Measurements from ENCODE around the gene DGKB.
"Not testable (repeated sequence)": the region's sequence is repeated elsewhere in the genome, so short reads cannot be mapped to it uniquely, and the experiment has no call there.

Gene DGKB

GRCh38 chr7:14292737-14293136 is 609.8 kb downstream of the DGKB start:
- no peak for DNase-seq (ENCODE audit: low read depth)

DNA sequence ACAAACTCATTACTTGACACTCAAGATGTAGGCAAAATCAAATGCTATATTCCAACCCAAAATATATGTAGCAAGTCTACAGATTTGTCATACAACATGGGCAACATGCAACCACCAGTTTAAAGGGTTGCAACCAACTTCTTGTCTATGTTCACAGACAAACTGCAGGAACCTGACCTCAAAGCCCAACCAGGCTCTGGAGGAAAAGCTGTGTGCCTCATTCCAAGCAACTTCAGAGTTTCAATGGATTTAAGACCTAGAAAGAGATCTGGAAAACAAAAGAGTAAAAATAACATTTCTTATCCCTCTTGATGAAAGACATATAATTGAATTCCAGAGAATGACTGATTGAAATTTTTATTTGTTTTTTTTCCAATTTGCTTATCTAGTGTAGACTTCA is 612.6 kb downstream of the DGKB start:
- DNase-seq (ENCODE audit: low read depth): no peak

DNA sequence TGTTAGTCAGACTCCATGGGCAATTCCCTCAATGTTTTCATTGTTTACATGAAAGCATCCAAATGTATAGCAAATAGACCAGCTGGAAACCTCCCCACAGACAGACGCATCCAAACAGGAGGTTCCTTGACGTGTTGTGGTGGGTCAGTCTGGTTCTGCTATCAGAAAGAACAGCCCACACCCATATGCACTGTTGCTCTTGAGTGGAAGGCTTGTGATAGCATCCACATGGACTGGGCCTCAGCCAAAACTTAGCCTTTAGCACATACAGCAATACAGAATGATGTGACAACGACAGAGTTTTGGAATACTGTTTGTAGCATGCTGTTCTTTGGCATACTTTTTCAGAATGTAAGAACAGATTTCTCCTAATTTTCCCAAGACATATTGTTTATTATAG is 613.9 kb downstream of the DGKB start:
- no peak for DNase-seq (ENCODE audit: low read depth)

GRCh38 chr7:14287398-14287797 is 615.2 kb downstream of the DGKB start:
- no peak for DNase-seq (ENCODE audit: low read depth)

GRCh38 chr7:14286036-14286435 is 616.5 kb downstream of the DGKB start:
- no peak for DNase-seq (ENCODE audit: low read depth)

DNA sequence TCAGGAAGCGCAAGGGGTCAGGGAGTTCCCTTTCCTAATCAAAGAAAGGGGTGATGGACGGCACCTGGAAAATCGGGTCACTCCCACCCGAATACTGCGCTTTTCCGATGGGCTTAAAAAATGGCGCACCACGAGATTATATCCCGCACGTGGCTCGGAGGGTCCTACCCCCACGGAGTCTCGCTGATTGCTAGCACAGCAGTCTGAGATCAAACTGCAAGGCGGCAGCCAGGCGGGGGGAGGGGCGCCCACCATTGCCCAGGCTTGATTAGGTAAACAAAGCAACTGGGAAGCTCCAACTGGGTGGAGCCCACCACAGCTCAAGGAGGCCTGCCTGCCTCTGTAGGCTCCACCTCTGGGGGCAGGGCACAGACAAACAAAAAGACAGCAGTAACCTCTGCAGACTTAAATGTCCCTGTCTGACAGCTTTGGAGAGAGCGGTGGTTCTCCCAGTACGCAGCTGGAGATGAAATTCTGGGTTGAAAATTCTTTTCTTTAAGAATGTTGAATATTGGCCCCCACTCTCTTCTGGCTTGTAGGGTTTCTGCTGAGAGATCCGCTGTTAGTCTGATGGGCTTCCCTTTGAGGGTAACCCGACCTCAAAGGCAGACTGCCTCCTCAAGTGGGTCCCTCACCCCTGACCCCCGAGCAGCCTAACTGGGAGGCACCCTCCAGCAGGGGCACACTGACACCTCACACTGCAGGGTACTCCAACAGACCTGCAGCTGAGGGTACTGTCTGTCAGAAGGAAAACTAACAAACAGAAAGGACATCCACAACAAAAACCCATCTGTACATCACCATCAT is 623.3 kb downstream of the DGKB start:
- DNase-seq (ENCODE audit: low read depth): not testable (repeated sequence)

- no peak for DNase-seq (ENCODE audit: low read depth)
These were observed 627.2 kb downstream of the DGKB start for GRCh38 chr7:14275356-14275755.

DNA sequence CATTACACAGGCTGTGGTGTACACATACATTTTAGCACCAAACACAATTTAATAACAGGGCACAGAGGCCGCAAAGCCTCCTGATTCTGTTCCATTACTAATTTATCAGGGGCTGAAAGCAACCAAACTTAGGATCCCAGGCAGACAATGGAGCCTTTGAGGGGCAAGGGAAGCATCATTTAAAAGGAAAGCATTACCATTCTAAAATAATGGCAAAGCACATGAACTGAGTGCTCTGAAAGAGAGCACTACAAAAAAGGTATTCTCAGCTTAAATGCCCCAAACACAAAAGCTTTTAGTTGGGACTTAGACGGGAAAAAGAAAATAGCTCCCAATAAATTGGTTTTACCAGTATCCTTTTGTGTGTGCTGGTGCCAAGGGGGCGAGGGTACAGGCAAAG is 631.1 kb downstream of the DGKB start:
- DNase-seq (ENCODE audit: low read depth): no peak

- no peak for DNase-seq (ENCODE audit: low read depth)
These were observed 632.5 kb downstream of the DGKB start for GRCh38 chr7:14270099-14270498.

GRCh38 chr7:14260011-14260410 is 642.5 kb downstream of the DGKB start:
- DNase-seq (ENCODE audit: low read depth): no peak

GRCh38 chr7:14258861-14259260 is 643.7 kb downstream of the DGKB start:
- DNase-seq (ENCODE audit: low read depth): no peak

- no peak for DNase-seq (ENCODE audit: low read depth)
These were observed 644.1 kb downstream of the DGKB start for GRCh38 chr7:14258441-14258840.

DNA sequence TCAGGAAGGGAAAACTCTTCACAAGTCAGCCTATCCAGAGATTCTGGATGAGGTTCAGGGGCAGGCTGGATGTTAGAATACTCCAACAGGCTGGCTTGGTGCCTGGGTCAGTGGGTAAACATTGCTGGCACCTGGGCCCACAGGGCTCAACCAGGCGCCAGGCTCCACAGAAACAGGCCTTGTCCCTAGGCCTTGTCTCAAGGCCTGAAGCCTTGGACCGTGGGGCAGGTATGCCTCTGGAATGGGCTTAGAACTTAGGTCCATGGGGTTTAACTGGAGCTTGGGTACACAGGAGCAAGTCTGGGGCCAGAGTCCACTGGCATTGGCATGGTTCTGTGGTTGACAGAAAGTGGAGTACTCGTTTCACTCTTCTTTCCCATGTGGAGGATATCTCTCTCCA is 650.1 kb downstream of the DGKB start:
- DNase-seq (ENCODE audit: low read depth): no peak

DNA sequence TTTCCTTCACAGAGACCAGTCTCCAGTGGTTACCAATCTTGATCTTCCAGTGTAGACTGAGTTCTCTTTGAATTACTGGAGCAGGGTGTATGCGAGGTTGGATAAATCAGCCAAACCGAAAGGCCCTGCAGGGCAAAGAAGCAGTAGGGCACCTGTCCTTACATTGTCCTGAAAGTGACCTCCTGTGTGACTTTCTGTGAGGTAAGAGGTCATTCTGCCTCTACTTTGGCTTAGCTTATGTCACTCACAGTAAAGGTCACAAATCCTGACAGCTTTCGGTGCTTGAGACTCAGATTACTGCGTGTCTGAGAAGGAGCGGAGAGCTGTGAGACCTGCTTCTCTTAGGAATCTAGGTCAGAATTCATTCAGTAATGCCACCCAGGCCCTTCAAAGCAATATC is 660.4 kb downstream of the DGKB start:
- no peak for DNase-seq (ENCODE audit: low read depth)

DNA sequence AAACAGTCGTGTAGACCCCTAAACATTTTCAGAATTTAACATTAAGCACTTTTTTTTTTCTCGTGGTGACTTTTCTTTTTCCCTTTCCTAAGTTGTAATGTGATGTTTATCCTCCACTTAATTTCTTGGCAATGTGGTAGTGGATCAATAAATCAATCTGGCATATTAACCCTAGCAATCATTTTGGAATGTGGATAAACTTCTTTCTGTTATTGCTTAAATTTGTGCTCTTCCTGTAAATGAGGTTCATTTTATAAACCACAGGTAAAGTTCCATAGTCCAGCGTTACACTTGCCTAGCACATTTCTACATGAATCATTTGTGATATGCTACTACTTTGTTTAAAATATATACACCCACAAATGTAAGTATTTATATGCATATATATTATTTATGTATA is 665.7 kb downstream of the DGKB start:
- no peak for DNase-seq (ENCODE audit: low read depth)

DNA sequence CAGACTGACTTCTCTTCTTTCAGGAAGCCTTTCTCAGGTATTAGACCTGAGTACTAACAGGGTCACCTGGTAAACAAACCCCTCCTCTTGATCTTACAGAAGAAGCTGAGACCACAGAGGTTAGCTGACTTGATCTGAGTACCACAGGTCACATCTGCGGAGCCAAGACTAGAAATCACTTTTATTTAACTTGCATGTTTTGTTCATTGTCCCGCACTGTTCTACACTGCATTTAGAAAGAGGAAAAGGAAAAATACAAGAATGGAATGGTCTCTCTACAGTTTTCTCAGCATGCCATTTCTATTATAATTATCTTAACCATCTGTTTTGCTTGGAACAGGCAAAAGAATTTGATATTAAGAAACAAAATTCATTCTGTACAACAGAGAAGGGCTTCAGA is 667.5 kb downstream of the DGKB start:
- no peak for DNase-seq (ENCODE audit: low read depth)

DNA sequence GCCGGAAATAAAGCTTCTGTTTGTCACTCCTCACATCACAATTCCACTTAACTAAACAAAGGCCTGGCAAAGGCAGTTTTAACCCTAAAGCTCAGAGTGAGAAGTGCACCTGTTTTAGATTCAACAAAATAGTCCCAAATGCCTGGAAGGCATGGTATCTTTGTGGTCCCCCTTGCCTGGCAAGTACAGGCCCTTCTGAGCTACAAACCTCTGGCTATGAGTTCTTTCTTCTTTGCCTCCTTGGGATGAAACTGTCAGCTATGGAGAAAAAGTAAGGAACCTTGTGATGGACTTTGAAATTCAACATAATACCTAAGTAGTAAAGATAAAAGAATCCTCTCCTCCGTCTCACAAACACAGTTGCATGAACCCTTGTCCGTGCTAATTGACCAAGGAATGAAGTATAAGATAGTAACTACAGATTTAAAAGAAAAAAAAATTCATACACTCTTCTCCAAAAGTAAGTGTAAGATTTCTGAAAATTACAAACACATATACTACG is 668.6 kb downstream of the DGKB start:
- no peak for DNase-seq (ENCODE audit: low read depth)

GRCh38 chr7:14233076-14233867 is 669.3 kb downstream of the DGKB start:
- no peak for DNase-seq (ENCODE audit: low read depth)

DNA sequence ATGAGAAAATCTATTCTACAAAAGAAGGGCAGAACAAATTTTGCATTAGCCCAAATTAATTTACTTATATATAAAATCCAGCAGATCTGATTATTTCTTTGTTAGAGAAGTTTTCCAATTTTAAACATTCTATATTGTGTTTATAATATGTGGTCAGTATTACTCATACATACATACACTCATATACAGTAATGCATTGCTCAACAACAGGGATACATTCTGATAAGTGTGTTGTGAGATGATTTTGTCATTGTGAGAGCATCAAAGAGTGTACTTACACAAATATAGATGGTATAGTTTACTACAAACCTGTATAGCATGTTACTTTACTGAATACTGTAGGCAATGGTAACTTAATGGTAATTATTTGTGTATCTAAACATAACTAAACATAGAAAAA is 673.5 kb downstream of the DGKB start:
- DNase-seq (ENCODE audit: low read depth): no peak

DNA sequence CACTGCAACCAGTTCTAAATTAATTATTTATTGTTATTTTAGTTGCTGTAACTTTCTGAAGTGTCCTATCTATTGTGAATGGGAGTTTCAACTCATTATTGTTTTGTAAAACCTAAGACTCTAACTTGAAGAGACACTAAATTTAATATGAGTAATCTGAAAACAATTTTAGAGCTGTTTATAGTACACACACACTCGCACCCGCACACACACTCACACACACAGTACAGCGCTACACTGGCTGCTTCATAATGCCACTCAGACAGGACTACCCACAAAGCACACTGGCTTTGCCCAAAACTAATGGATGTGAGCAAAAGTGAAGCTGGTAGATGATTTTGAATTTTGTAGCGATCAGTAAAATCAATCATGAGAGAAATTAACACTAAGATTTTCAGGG is 674.2 kb downstream of the DGKB start:
- DNase-seq (ENCODE audit: low read depth): no peak

DNA sequence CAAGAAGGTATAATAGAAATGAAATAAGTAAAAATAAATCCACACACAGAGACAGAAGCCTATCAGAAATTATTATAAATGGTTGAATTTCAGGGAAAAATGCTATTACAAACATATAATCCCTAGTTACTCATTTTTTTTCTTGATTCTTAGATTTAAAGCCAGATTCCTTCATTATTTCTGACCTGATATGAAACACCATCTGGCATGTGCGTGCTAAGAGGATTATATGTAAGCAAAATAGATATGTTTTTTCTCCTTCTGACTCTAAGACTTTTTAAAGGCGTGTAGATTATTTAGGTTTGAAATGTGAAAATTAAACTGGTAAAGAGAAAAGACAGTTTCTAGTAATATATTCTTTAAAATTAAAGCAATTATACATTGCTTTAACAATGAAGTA is 676.4 kb downstream of the DGKB start:
- DNase-seq (ENCODE audit: low read depth): no peak

DNA sequence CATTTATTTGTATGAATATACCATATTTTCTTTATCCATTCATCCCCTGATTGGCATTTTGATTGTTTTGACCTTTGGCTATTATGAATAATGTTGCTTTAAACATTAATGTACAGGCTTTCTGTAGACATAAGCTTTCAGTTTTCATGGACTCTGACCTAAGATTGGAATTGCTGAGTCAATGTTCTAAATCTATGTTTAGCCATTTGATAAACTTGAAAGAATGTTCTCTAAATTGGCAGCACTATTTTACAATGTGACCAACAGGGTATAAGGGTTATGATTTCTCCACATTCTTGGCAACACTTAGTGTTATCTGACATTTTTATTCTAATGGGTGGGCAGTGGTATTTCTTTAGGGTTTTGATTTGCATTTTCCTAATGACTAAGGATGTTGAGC is 683.4 kb downstream of the DGKB start:
- no peak for DNase-seq (ENCODE audit: low read depth)

GRCh38 chr7:14218338-14218737 is 684.2 kb downstream of the DGKB start:
- DNase-seq (ENCODE audit: low read depth): no peak

All from stromal cell of bone marrow (primary cell).